Mononuclear cell (primary cell): ENCODE data around the gene TYRP1. TPM values are rescaled to one million over a fixed set of nuclear protein-coding genes. Genes with fewer than 3 reads are reported as not detected.

Experiments
- H3K27me3 ChIP-seq: 2 replicates; pipeline ENCODE4 v1.6.0; 2011; ENCODE audit warnings: low read length, control low read depth; ENCODE audit not compliant: insufficient read depth
- H3K4me1 ChIP-seq: 2 replicates; pipeline ENCODE4 v1.5.1; 2011; ENCODE audit warnings: mild to moderate bottlenecking, low read length, control low read depth; ENCODE audit not compliant: insufficient read depth
- H3K4me3 ChIP-seq: 2 replicates; pipeline ENCODE4 v1.5.1; 2011; ENCODE audit warnings: mild to moderate bottlenecking, low read length, moderate library complexity
- H3K9me3 ChIP-seq: 2 replicates; pipeline ENCODE4 v1.5.1; 2011; ENCODE audit warnings: low read depth, mild to moderate bottlenecking, control low read depth, low read length
- total RNA-seq: library from RNA; depleted of rRNA; stranded (reverse); fragments of >200 nt; gene quantifications from one replicate; pipeline ENCODE4 v1.2.3, GENCODE V29; 2012

TYRP1 gene
- total RNA-seq, 1 donor, result 0.10 TPM

GRCh38 chr9:12708562-12709298, 15.5 kb downstream of the TYRP1 start:
- Histone ChIP-seq H3K4me3 (no peak overlapping the region), H3K27me3 (no peaks in the 10 kb centered on the region), H3K4me1 (no peaks in the 10 kb centered on the region), H3K9me3 (no peaks in the 10 kb centered on the region)

GRCh38 chr9:12712532-12712931, 19.3 kb downstream of the TYRP1 start:
- Histone ChIP-seq H3K4me1 (no peaks in the 10 kb centered on the region), H3K27me3 (no peaks in the 10 kb centered on the region), H3K9me3 (no peaks in the 10 kb centered on the region), H3K4me3 (no peak overlapping the region)

DNA sequence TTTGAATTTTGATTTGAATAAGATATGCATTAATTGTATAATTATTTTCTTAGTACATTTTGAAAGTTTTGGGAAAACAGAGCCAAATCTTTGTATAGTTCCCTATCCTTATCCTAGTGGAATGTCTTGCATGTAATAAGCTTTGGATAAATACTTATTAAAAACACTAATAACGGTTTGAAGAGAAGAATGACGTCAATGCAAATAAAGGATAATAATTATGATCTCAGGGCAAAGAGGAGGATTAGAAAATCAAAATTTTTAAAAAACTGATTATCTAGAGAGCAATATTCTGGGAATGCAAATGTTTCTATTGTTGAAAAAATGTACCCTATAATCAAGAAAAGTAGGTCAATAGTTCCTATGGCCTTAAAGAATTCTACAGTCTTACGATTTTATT, 22.1 kb downstream of the TYRP1 start:
- Histone ChIP-seq H3K4me3 (no peak overlapping the region), H3K27me3 (no peaks in the 10 kb centered on the region), H3K9me3 (no peaks in the 10 kb centered on the region), H3K4me1 (no peaks in the 10 kb centered on the region)

DNA sequence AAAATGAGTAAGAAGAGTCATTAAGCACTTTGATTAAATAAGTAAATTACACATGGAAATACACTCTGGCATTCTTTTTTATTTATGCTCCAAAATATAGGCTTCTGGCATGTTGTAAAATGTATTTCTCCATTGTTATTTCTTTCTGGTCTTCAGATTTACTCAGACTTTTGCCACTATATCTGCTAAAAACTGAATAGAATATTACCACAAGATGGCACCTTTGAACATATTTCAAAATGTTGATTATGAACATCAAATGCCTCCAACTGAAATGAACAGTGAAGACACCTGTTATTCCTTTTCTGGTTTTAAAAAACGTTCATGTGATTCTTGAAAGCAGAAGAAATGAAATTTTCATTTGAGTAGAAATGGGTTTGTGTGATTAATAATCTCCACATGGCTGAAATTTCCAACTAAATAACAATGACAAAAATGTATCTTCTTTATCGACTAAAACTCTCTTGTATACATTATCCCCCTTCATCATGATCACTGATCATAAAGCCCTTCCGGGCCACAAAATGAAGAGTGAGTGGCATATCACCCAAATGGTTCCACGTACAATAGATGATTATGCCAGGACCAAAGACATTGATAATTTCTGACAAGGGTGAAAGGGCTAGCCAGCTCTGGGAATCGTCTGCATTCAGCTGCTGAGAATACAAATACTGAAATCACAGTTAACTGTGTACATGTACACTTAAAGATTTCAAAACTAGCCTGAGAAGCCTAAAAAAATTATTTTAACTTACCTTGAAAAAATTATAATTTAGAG, 23.8 kb downstream of the TYRP1 start:
- Histone ChIP-seq H3K27me3 (no peaks in the 10 kb centered on the region), H3K9me3 (no peaks in the 10 kb centered on the region), H3K4me1 (no peaks in the 10 kb centered on the region), H3K4me3 (no peak overlapping the region)

DNA sequence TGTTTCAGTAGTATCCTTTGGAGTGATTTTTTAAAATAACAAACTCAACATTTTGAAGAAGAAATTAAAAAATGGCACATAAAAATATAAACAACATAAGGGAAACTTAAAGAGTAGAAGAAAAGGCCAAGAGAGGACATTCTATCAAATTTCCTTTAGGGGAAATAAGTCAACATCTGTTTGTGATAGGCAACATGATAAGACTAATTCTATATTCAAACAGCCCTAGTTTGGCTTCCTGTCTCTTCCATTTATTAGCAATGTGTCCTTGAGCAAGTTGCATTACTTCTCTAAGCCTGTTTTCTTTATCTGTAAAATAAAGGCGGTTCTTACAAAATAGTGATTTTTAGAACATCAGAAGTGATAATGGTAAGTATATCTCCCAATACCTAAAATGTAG, 24.7 kb downstream of the TYRP1 start:
- Histone ChIP-seq H3K4me1 (no peaks in the 10 kb centered on the region), H3K4me3 (no peak overlapping the region), H3K27me3 (no peaks in the 10 kb centered on the region), H3K9me3 (no peaks in the 10 kb centered on the region)

GRCh38 chr9:12718482-12719026, 25.4 kb downstream of the TYRP1 start:
- no peak overlapping the region for H3K4me3 ChIP-seq
- no peaks in the 10 kb centered on the region for H3K4me1 ChIP-seq
- no peaks in the 10 kb centered on the region for H3K27me3 ChIP-seq
- H3K9me3 ChIP-seq, result no peaks in the 10 kb centered on the region

GRCh38 chr9:12719431-12719830, 26.2 kb downstream of the TYRP1 start:
- Histone ChIP-seq H3K4me1 (no peaks in the 10 kb centered on the region), H3K4me3 (no peak overlapping the region), H3K9me3 (no peaks in the 10 kb centered on the region), H3K27me3 (no peaks in the 10 kb centered on the region)

GRCh38 chr9:12720551-12720950, 27.4 kb downstream of the TYRP1 start:
- no peaks in the 10 kb centered on the region for H3K4me1 ChIP-seq
- no peaks in the 10 kb centered on the region for H3K9me3 ChIP-seq
- H3K27me3 ChIP-seq, result no peaks in the 10 kb centered on the region
- no peak overlapping the region for H3K4me3 ChIP-seq

DNA sequence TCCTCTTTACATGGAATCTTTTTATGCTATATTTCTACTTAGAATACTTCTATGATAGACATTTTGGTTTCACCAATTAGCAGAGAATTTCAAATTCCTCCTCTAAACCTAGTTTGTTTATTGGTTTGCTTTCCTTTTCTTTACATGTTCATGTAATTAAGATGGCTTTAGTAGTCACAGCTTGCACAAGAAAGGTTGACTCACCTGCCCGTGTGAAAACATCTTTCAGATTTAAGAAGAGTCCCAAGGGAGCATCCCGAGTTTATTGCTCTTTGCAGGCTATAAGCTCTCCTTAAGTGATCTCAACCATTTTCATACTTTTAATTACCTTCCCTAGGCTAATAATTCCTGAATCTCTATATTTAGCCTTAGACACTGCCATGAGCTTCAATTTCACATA, 28.9 kb downstream of the TYRP1 start:
- no peaks in the 10 kb centered on the region for H3K9me3 ChIP-seq
- no peaks in the 10 kb centered on the region for H3K27me3 ChIP-seq
- H3K4me1 ChIP-seq, result no peaks in the 10 kb centered on the region
- no peak overlapping the region for H3K4me3 ChIP-seq

- Histone ChIP-seq H3K9me3 (no peaks in the 10 kb centered on the region), H3K4me1 (no peaks in the 10 kb centered on the region), H3K4me3 (no peak overlapping the region), H3K27me3 (no peaks in the 10 kb centered on the region)
Measured at GRCh38 chr9:12723409-12724028, 30.3 kb downstream of the TYRP1 start.

- no peak overlapping the region for H3K4me3 ChIP-seq
- H3K27me3 ChIP-seq, result no peaks in the 10 kb centered on the region
Measured at GRCh38 chr9:12726795-12727194, 33.6 kb downstream of the TYRP1 start.

DNA sequence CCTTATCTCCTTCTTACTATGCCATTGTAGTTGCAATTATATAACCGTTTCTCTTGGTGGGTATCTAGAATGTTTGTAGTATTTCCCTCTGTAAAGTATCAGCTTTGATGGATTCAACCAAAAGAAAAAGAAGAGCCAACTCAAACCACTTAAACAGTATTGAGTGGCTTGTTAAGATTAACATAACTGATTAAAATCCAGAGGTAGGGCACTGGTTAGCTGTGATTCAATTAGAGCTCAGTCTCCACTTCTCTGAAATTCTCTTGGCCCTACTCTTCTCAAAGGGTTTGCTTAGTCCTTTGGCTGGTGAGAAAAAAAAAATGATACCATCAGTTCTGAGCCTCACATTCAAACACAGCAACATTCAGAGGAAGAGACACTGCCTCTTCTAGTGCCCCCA, 37.0 kb downstream of the TYRP1 start:
- H3K27me3 ChIP-seq, result no peaks in the 10 kb centered on the region
- H3K4me1 ChIP-seq, result no peaks in the 10 kb centered on the region
- H3K4me3 ChIP-seq, result no peak overlapping the region
- H3K9me3 ChIP-seq, result no peaks in the 10 kb centered on the region

More at GRCh38 chr9:12726795-12727194, 33.6 kb downstream of the TYRP1 start:
- Histone ChIP-seq H3K4me1 (no peaks in the 10 kb centered on the region), H3K9me3 (no peaks in the 10 kb centered on the region)

DNA sequence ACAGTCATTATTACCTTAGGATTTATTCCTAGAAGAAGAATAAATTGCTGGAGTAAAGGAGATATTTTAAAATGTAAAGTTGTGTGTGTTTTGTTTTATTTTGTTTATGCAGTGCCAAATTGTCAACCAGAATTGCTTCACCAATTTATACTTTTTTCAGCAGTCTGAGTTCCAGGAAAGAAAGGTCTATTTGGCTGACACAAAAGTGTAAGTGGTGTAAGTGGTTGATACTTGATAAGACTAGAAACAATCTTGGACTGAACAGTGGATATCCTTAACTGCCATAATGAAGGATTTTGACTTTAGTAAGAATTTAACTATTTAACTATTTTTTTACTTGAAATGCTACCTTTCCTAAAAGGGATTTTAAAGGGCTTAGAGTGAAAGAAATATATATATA, 37.7 kb downstream of the TYRP1 start:
- no peak overlapping the region for H3K4me3 ChIP-seq
- H3K9me3 ChIP-seq, result no peaks in the 10 kb centered on the region
- H3K4me1 ChIP-seq, result no peaks in the 10 kb centered on the region
- H3K27me3 ChIP-seq, result no peaks in the 10 kb centered on the region

GRCh38 chr9:12732971-12733370, 39.8 kb downstream of the TYRP1 start:
- Histone ChIP-seq H3K27me3 (no peaks in the 10 kb centered on the region), H3K9me3 (no peaks in the 10 kb centered on the region), H3K4me1 (no peaks in the 10 kb centered on the region), H3K4me3 (no peak overlapping the region)

- no peaks in the 10 kb centered on the region for H3K4me1 ChIP-seq
- no peaks in the 10 kb centered on the region for H3K27me3 ChIP-seq
- H3K4me3 ChIP-seq, result no peak overlapping the region
- H3K9me3 ChIP-seq, result no peaks in the 10 kb centered on the region
Measured at GRCh38 chr9:12735665-12736064, 42.5 kb downstream of the TYRP1 start.
